HCT116 (cell line): ENCODE results near the gene KPNA3. TPM values are rescaled to one million over a fixed set of nuclear protein-coding genes. Genes with fewer than 3 reads are reported as not detected.

ENCODE experiments used
- ATAC-seq: fragments of 200-7000 bp; cut with Tn5 transposase; 2 replicates; pipeline ENCODE4 v1.9.1; 2020; ENCODE audit warnings: mild to moderate bottlenecking, moderate library complexity
- BruUV-seq: library from RNA; stranded (reverse); fragments of 400-500 nt; replicated peaks from 2 replicates; lab custom pipeline; 2021; lab: Mats Ljungman, UMichigan
- CTCF ChIA-PET: fragments of 300-600 bp; sonication (Branson Sonifier 250); formaldehyde crosslinking; loops from one replicate; lab custom pipeline; 2021; ENCODE audit warnings: antibody characterized with exemption; lab: Charles Lee
- POLR2A ChIA-PET: fragments of 300-600, 350-600 bp; sonication (Branson Sonifier 250); formaldehyde crosslinking; loops from one replicate; lab custom pipeline; 2021; ENCODE audit warnings: antibody characterized with exemption; lab: Charles Lee
- RAD21 ChIA-PET, 2 experiments: fragments of 300-600 bp; sonication (Branson Sonifier 250); formaldehyde crosslinking; loops; one replicate each; lab custom pipeline; 2023; ENCODE audit warnings: low total read pairs in 2 of 2; ENCODE audit not compliant: uncharacterized antibody in 2 of 2, unreplicated experiment in 2 of 2, low non-redundant PET in 1 of 2; lab: Charles Lee
- DNase-seq: peaks from one replicate; pipeline ENCODE4 v3.0.0-alpha.2; 2010; ENCODE audit warnings: low read depth, low spot score
- H2AFZ ChIP-seq: fragments of 200-600 bp; shearing (Covaris generic), sonication (generic); 2 replicates; pipeline ENCODE4 v1.6.1; 2017; ENCODE audit warnings: low read depth, mixed run types, mixed read lengths, antibody characterized with exemption, low read length; ENCODE audit not compliant: poor library complexity, severe bottlenecking
- H3K27ac ChIP-seq: 2 replicates; pipeline ENCODE4 v1.5.1; 2012; ENCODE audit warnings: low read depth, low read length
- H3K27me3 ChIP-seq: fragments of 200-600 bp; sonication (generic); 2 replicates; pipeline ENCODE4 v1.6.1; 2016; ENCODE audit warnings: mixed run types, low read length, mixed read lengths; ENCODE audit not compliant: insufficient read depth
- H3K36me3 ChIP-seq, 2 experiments: fragments of 200-500 bp in 1 of 2; fragments of 200-600 bp in 1 of 2; sonication (Bioruptor generic) in 1 of 2; sonication (generic) in 1 of 2; 2 replicates each; pipeline versions ENCODE4 v1.5.1 to v1.6.1; 2014 to 2016; ENCODE audit warnings: low read length in 2 of 2, inconsistent platforms in 1 of 2, mixed read lengths in 1 of 2, mixed run types in 1 of 2; ENCODE audit not compliant: insufficient read depth in 2 of 2, control insufficient read depth in 1 of 2
- H3K4me1 ChIP-seq, 2 experiments: fragments of 200-600 bp in 1 of 2; sonication (generic) in 1 of 2; 2 replicates each; pipeline versions ENCODE4 v1.5.1 to v1.6.1; 2012 to 2017; ENCODE audit warnings: low read length in 2 of 2, inconsistent platforms in 1 of 2, mild to moderate bottlenecking in 1 of 2, mixed read lengths in 1 of 2, mixed run types in 1 of 2, moderate library complexity in 1 of 2; ENCODE audit not compliant: insufficient read depth in 2 of 2, control insufficient read depth in 1 of 2
- H3K4me2 ChIP-seq: fragments of 200-600 bp; sonication (generic); 2 replicates; pipeline ENCODE4 v1.6.1; 2017; ENCODE audit warnings: mixed run types, low read length, mixed read lengths
- H3K4me3 ChIP-seq, 2 experiments: fragments of 200-600 bp in 1 of 2; sonication (generic) in 1 of 2; replicated peaks in 1 of 2; 2 replicates each; pipeline ENCODE4 v1.5.1; 2011 to 2016; ENCODE audit warnings: low read length in 2 of 2, control low read depth in 1 of 2, low read depth in 1 of 2, mild to moderate bottlenecking in 1 of 2, mixed read lengths in 1 of 2, mixed run types in 1 of 2
- H3K79me2 ChIP-seq: fragments of 200-600 bp; sonication (generic); 2 replicates; pipeline ENCODE4 v1.6.1; 2017; ENCODE audit warnings: mild to moderate bottlenecking, mixed run types, low read length, moderate library complexity, mixed read lengths; ENCODE audit not compliant: insufficient read depth
- H3K9ac ChIP-seq: fragments of 200-600 bp; sonication (generic); 2 replicates; pipeline ENCODE4 v1.6.1; 2016; ENCODE audit warnings: low read length, mixed read lengths
- H3K9me2 ChIP-seq: fragments of 200-600 bp; sonication (generic), shearing (Covaris generic); 2 replicates; pipeline ENCODE4 v1.6.1; 2017; ENCODE audit warnings: mixed run types, mild to moderate bottlenecking, moderate library complexity; ENCODE audit not compliant: insufficient read depth
- H3K9me3 ChIP-seq, 2 experiments: fragments of 200-500 bp in 1 of 2; fragments of 200-600 bp in 1 of 2; sonication (Bioruptor generic) in 1 of 2; sonication (generic) in 1 of 2; 2 replicates each; pipeline ENCODE4 v1.6.1; 2014 to 2017; ENCODE audit warnings: low read length in 2 of 2, mixed read lengths in 2 of 2, inconsistent platforms in 1 of 2, low read depth in 1 of 2, mild to moderate bottlenecking in 1 of 2, mixed run types in 1 of 2, moderate library complexity in 1 of 2; ENCODE audit not compliant: control insufficient read depth in 1 of 2, insufficient read depth in 1 of 2
- H4K20me1 ChIP-seq: fragments of 200-600 bp; sonication (generic), shearing (Covaris generic); 2 replicates; pipeline ENCODE4 v1.6.1; 2017; ENCODE audit warnings: mixed run types, mild to moderate bottlenecking, moderate library complexity; ENCODE audit not compliant: insufficient read depth
- CBX3 ChIP-seq: IDR thresholded peaks from 2 replicates; pipeline ENCODE4 v1.6.1; 2012; ENCODE audit warnings: low read depth
- SP1 ChIP-seq: IDR thresholded peaks from 2 replicates; pipeline ENCODE4 v1.6.1; 2012; ENCODE audit warnings: low read depth
- ZNF274 ChIP-seq: fragments of 200-500 bp; sonication (Bioruptor generic); IDR thresholded peaks from 2 replicates; pipeline ENCODE4 v1.6.1; 2014; ENCODE audit warnings: mild to moderate bottlenecking, low read depth, low read length, inconsistent platforms
- intact Hi-C: fragments of 100-400 bp; cut with micrococcal nuclease; formaldehyde crosslinking; loops from 2 replicates; pipeline ENCODE4 v1.10.0; 2022
- total RNA-seq: library from RNA; stranded (reverse); gene quantifications from one replicate; pipeline ENCODE4 v1.2.1, GENCODE V29; 2021; ENCODE audit not compliant: unreplicated experiment
- TF ChIP-seq, protein P1 (sequence below): IDR thresholded peaks from 2 replicates; pipeline ENCODE4 v1.6.1; 2012

Gene KPNA3
- total RNA-seq, 1 experiment from 2014 or later = 45.0 TPM

DNA sequence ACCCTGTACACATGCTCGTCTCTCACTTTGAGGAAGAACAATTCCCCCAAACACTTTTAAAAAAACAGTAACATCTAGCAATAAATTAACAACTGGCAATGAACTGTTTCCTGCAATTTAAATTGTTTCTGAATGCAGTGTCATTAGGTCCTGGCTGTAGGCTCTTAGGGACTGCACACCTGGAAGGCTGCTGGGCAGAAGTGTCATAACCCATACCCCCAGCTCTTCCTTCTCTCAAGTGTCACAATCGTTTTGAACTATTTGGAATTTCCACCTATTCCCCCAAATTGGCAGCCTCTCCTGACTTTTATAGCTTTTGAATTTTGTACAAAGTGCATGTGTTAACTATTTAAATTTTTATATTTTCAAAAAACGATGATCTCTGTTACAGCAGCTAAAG, 38.2 kb upstream of the KPNA3 start:
- H3K4me2 ChIP-seq = no peak overlapping the region
- ChIA-PET CTCF (no interaction called here), POLR2A (no interaction called here)
- H2AFZ ChIP-seq = no peak overlapping the region
- H3K9me2 ChIP-seq = no peaks in the 10 kb centered on the region
- no peak overlapping the region for H3K4me3 ChIP-seq
- H3K4me1 ChIP-seq = no peaks in the 10 kb centered on the region
- no peaks in the 10 kb centered on the region for H3K79me2 ChIP-seq
- no TSS peak for BruUV-seq
- intact Hi-C loops = no loop called here
- H3K9me3 ChIP-seq = no peaks in the 10 kb centered on the region
- TF ChIP-seq ZNF274 = no peak
- TF ChIP-seq, all 23 proteins: peak for 0
- Histone ChIP-seq H3K9ac (no peak overlapping the region), H3K36me3 (no peaks in the 10 kb centered on the region), H3K27ac (no peak overlapping the region), H4K20me1 (no peaks in the 10 kb centered on the region), H3K27me3 (no peaks in the 10 kb centered on the region)
- RAD21 ChIA-PET = no interaction called here
- no peak for DNase-seq
- no peak for ATAC-seq

DNA sequence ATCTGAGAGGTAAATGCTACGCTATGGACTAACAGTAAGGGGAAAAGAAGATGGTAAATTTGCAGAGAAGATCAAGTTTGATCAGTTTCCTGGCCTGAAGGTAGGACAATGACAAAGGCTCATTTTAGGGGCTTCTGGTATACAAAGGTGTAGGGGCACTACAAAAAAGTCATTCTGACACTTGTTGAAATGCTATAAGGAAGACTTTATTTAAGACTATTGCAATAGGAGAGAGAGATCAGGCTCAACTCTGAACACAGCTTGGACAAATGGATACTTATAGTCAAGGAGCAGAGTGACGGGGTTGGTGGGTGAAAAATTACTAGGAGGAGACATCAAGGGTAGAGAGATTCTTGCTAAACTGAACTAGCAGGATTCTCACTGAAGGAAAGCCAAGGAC, 37.2 kb upstream of the KPNA3 start:
- H2AFZ ChIP-seq = no peak overlapping the region
- BruUV-seq = no TSS peak
- no peak for TF ChIP-seq SP1
- TF ChIP-seq CBX3 = no peak
- TF ChIP-seq, protein P1, sequence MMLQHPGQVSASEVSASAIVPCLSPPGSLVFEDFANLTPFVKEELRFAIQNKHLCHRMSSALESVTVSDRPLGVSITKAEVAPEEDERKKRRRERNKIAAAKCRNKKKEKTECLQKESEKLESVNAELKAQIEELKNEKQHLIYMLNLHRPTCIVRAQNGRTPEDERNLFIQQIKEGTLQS = no peak
- TF ChIP-seq, all 23 proteins: peak for 0
- Histone ChIP-seq H3K4me1 (no peaks in the 10 kb centered on the region), H3K79me2 (no peaks in the 10 kb centered on the region), H3K9ac (no peak overlapping the region), H3K27ac (no peak overlapping the region), H3K4me3 (no peak overlapping the region), H3K4me2 (no peak overlapping the region), H4K20me1 (no peaks in the 10 kb centered on the region), H3K9me3 (no peaks in the 10 kb centered on the region), H3K36me3 (no peaks in the 10 kb centered on the region), H3K27me3 (no peaks in the 10 kb centered on the region), H3K9me2 (no peaks in the 10 kb centered on the region)
- ChIA-PET POLR2A (no interaction called here), RAD21 (no interaction called here), CTCF (no interaction called here)
- DNase-seq = no peak
- ATAC-seq = no peak
- intact Hi-C loops = no loop called here
